K562 (cell line): ENCODE data around the gene POU3F3. TPM values are rescaled to one million over a fixed set of nuclear protein-coding genes. Genes with fewer than 3 reads are reported as not detected.

Experiments used
- ATAC-seq: fragments of 200-7000 bp; cut with Tn5 transposase; 3 replicates; pipeline ENCODE4 v1.9.1; 2020; ENCODE audit warnings: moderate library complexity
- BruUV-seq: library from RNA; stranded (reverse); fragments of 400-500 nt; replicated peaks from 2 replicates; lab custom pipeline; 2021; lab: Mats Ljungman, UMichigan
- CTCF ChIA-PET: fragments of 300-600 bp; formaldehyde crosslinking; extraction: SDS; loops from one replicate; lab custom pipeline; 2021; ENCODE audit warnings: low intra/inter-chr PET ratio; lab: Yijun Ruan, JAX
- POLR2A ChIA-PET: fragments of 300-600, 350-650 bp; sonication (Branson Sonifier 250); formaldehyde crosslinking; extraction: SDS; loops from one replicate; lab custom pipeline; 2021; ENCODE audit warnings: antibody characterized with exemption, inconsistent platforms; lab: Yijun Ruan, JAX
- DNase-seq, 4 experiments: peaks; one replicate each; pipeline versions ENCODE4 v3.0.0 to v3.0.0-alpha.2; 2011 to 2018; ENCODE audit warnings: low spot score in 3 of 4, mixed read lengths in 3 of 4; ENCODE audit errors: extremely low read depth in 1 of 4
- FAIRE-seq: peaks from 2 replicates; lab custom pipeline; 2011; peaks lifted over from hg19 to GRCh38; lab: Jason Lieb, UNC
- H2AFZ ChIP-seq: 2 replicates; pipeline ENCODE4 v1.6.0; 2011; ENCODE audit warnings: low read depth, low read length, control low read depth, inconsistent platforms
- H3K27ac ChIP-seq: fragments of 200-600 bp; 3 replicates; pipeline ENCODE4 v1.8.0; 2011; ENCODE audit warnings: low read depth, mild to moderate bottlenecking, control low read depth, inconsistent platforms, low read length, moderate library complexity, mixed read lengths; ENCODE audit errors: extremely low read depth
- H3K27me3 ChIP-seq, 2 experiments: fragments of 300-600 bp in 1 of 2; 2 replicates in 1 of 2; 3 replicates in 1 of 2; pipeline versions ENCODE4 v1.6.0 to v1.8.0; 2011; ENCODE audit warnings: inconsistent platforms in 2 of 2, low read length in 2 of 2, mild to moderate bottlenecking in 1 of 2, mixed read lengths in 1 of 2, moderate library complexity in 1 of 2; ENCODE audit not compliant: control insufficient read depth in 2 of 2, insufficient read depth in 2 of 2
- H3K36me3 ChIP-seq: fragments of 300-600 bp; 3 replicates; pipeline ENCODE4 v1.8.0; 2011; ENCODE audit warnings: mild to moderate bottlenecking, low read length, inconsistent platforms; ENCODE audit not compliant: control insufficient read depth, insufficient read depth
- H3K4me1 ChIP-seq, 2 experiments: fragments of 200-600 bp in 1 of 2; replicated peaks in 1 of 2; 2 replicates in 1 of 2; 3 replicates in 1 of 2; pipeline versions ENCODE4 v1.5.1 to v1.8.0; 2011; ENCODE audit warnings: inconsistent platforms in 2 of 2, low read length in 2 of 2, mild to moderate bottlenecking in 1 of 2, mixed read lengths in 1 of 2, moderate library complexity in 1 of 2; ENCODE audit not compliant: control insufficient read depth in 2 of 2, insufficient read depth in 2 of 2
- H3K4me2 ChIP-seq: 2 replicates; pipeline ENCODE4 v1.6.1; 2011; ENCODE audit warnings: low read length, control low read depth, inconsistent platforms, mixed read lengths; ENCODE audit not compliant: insufficient read depth
- H3K4me3 ChIP-seq: fragments of 200-600 bp; sonication (generic), shearing (Covaris generic); 2 replicates; pipeline ENCODE4 v1.5.1; 2016; ENCODE audit warnings: control low read depth, inconsistent platforms
- H3K79me2 ChIP-seq: fragments of 200-600 bp; 3 replicates; pipeline ENCODE4 v1.8.0; 2011; ENCODE audit warnings: low read length, inconsistent platforms; ENCODE audit not compliant: control insufficient read depth, insufficient read depth
- H3K9ac ChIP-seq, 2 experiments: 2 replicates each; pipeline versions ENCODE4 v1.6.0 to v1.6.1; 2011; ENCODE audit warnings: low read depth in 2 of 2, low read length in 2 of 2, control low read depth in 1 of 2, inconsistent platforms in 1 of 2, mild to moderate bottlenecking in 1 of 2, mixed read lengths in 1 of 2; ENCODE audit not compliant: insufficient read depth in 1 of 2
- H3K9me1 ChIP-seq: one replicate; pipeline ENCODE4 v1.6.0; 2011; ENCODE audit warnings: inconsistent platforms, mild to moderate bottlenecking, low read length, moderate library complexity; ENCODE audit not compliant: control insufficient read depth, insufficient read depth
- H3K9me3 ChIP-seq: replicated peaks from 2 replicates; pipeline ENCODE4 v1.5.1; 2011; ENCODE audit warnings: low read depth, low read length, inconsistent platforms; ENCODE audit not compliant: control insufficient read depth, insufficient read depth
- H4K20me1 ChIP-seq: replicated peaks from 2 replicates; pipeline ENCODE4 v1.6.1; 2011; ENCODE audit warnings: low read length, inconsistent platforms, mixed read lengths; ENCODE audit not compliant: control insufficient read depth, insufficient read depth
- ARHGAP35 ChIP-seq: fragments of 450-650 bp; IDR thresholded peaks from 2 replicates; pipeline ENCODE4 v1.6.1; 2018; ENCODE audit not compliant: partially characterized antibody
- BDP1 ChIP-seq: IDR thresholded peaks from 3 replicates; pipeline ENCODE4 v1.6.1; 2011; ENCODE audit not compliant: insufficient read length, insufficient read depth
- FOXM1 ChIP-seq, 2 experiments: fragments of 450-650 bp in 1 of 2; sonication (generic) in 1 of 2; formaldehyde crosslinking in 1 of 2; IDR thresholded peaks; 2 replicates each; pipeline versions ENCODE4 v1.6.1 to v1.9.0; 2017 to 2022; ENCODE audit warnings: low read depth in 2 of 2, mild to moderate bottlenecking in 2 of 2, missing genetic modification reagents in 1 of 2, moderate library complexity in 1 of 2
- HDGF ChIP-seq: fragments of 450-650 bp; IDR thresholded peaks from 2 replicates; pipeline ENCODE4 v1.6.1; 2016
- HSF4 ChIP-seq: fragments of 250-450 bp; sonication (Bioruptor Pico); IDR thresholded peaks from 2 replicates; pipeline ENCODE4 v2.1.2; 2022; ENCODE audit warnings: mild to moderate bottlenecking, moderate library complexity, borderline replicate concordance
- TCF7L2 ChIP-seq: fragments of 150-350 bp; IDR thresholded peaks from 2 replicates; pipeline ENCODE4 v1.6.1; 2016; ENCODE audit warnings: low read depth, mild to moderate bottlenecking, low read length, moderate library complexity
- WGBS: fragments of 100-300 bp; shearing (Covaris generic); methylation state at CpG from one replicate; pipeline ENCODE4 v1.1.6; 2016; ENCODE audit warnings: low coverage, mixed read lengths; ENCODE audit not compliant: insufficient coverage; ENCODE audit errors: missing lambda C conversion rate; 5-methylcytosine and 5-hydroxymethylcytosine counted together
- in situ Hi-C: fragments of 300-500 bp; cut with MboI; formaldehyde crosslinking; loops from 4 replicates; pipeline ENCODE4 v1.15.0; 2018; ENCODE audit warnings: inconsistent platforms, mixed read lengths
- intact Hi-C: fragments of 100-400 bp; cut with micrococcal nuclease; formaldehyde crosslinking; loops from 2 replicates; pipeline ENCODE4 v1.14.2; 2022
- polyA plus RNA-seq, 8 experiments: library from polyadenylated mRNA; depleted of rRNA in 4 of 8; stranded (reverse) in 5 of 8; unstranded in 3 of 8; fragments of >200 nt; fragmentation: Nextera tagmentation in 2 of 8; fragmentation: Illumina TruSeq in 1 of 8; extraction: Ambion mirVana in 2 of 8; extraction: Trizol in 1 of 8; gene quantifications; 2 replicates each; pipeline versions ENCODE4 v1.2.1 to v1.2.3, GENCODE V29; 2011 to 2014; ENCODE audit warnings: inconsistent platforms in 1 of 8, missing spikeins in 1 of 8
- total RNA-seq, 7 experiments: library from RNA; depleted of rRNA in 6 of 7; stranded (reverse); fragments of >200 nt in 6 of 7; fragmentation: Illumina TruSeq in 2 of 7; extraction: Trizol in 2 of 7; gene quantifications; 2 replicates each; pipeline versions ENCODE4 v1.2.1 to v1.2.3, GENCODE V29; 2011 to 2021; ENCODE audit warnings: low replicate concordance in 1 of 7
- TF ChIP-seq, protein P1 (sequence below): fragments of 450-650 bp; IDR thresholded peaks from 2 replicates; pipeline ENCODE4 v1.6.1; 2016

Gene POU3F3
- total and polyA plus RNA-seq, 9 of the 15 experiments (the other 6 are each of a cell fraction or from before 2014, with no cell fraction given) = not detected

GRCh38 chr2:104875262-104875661 is 21.3 kb downstream of the POU3F3 start:
- CTCF ChIA-PET = no interaction called here
- no peaks in the 10 kb centered on the region for H4K20me1 ChIP-seq
- H3K4me2 ChIP-seq = no peak overlapping the region
- H3K9me1 ChIP-seq = no peaks in the 10 kb centered on the region
- H3K79me2 ChIP-seq = no peaks in the 10 kb centered on the region
- H3K36me3 ChIP-seq = no peaks in the 10 kb centered on the region
- in situ Hi-C loops = no loop called here
- peaks cover 0 to 6% of the 10 kb centered on the region in 2 experiments; a peak in 3 of 5 replicates for H3K4me1 ChIP-seq
- H3K27me3 ChIP-seq = peaks cover 8 to 25% of the 10 kb centered on the region in 2 experiments; a peak in 3 of 5 replicates
- H3K9ac ChIP-seq = no peak overlapping the region
- no peak overlapping the region for H3K27ac ChIP-seq
- POLR2A ChIA-PET = no interaction called here
- H3K9me3 ChIP-seq = no peaks in the 10 kb centered on the region
- TF ChIP-seq ARHGAP35 (no peak), BDP1 (no peak), HSF4 (no peak), FOXM1 (IDR thresholded peaks at IDR 0.05; ENCODE audit: low read depth) (no peak), FOXM1 (CRISPR knock-in tag; IDR thresholded peaks at IDR 0.05; ENCODE audit: low read depth) (no peak), HDGF (no peak), TCF7L2 (no peak)
- TF ChIP-seq, protein P1, sequence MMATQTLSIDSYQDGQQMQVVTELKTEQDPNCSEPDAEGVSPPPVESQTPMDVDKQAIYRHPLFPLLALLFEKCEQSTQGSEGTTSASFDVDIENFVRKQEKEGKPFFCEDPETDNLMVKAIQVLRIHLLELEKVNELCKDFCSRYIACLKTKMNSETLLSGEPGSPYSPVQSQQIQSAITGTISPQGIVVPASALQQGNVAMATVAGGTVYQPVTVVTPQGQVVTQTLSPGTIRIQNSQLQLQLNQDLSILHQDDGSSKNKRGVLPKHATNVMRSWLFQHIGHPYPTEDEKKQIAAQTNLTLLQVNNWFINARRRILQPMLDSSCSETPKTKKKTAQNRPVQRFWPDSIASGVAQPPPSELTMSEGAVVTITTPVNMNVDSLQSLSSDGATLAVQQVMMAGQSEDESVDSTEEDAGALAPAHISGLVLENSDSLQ = no peak
- no peak for DNase-seq
- WGBS = no CpG with 5 or more reads among the region's 1 CpG
- no peak for FAIRE-seq
- ATAC-seq = no peak
- BruUV-seq = no TSS peak
- no peak overlapping the region for H3K4me3 ChIP-seq
- intact Hi-C loops = no loop called here
- no peak overlapping the region for H2AFZ ChIP-seq
